SIG-M5 treated with dmso at 0.1 percent for 504 hours (cell line): Measurements from ENCODE around the gene BDP1.
"Not testable (repeated sequence)": the region's sequence is repeated elsewhere in the genome, so short reads cannot be mapped to it uniquely, and the experiment has no call there.

ENCODE experiments used
- DNase-seq: peaks from one replicate; lab custom pipeline; 2025; ENCODE audit not compliant: unreplicated experiment; lab: John Stamatoyannopoulos, UW

BDP1 gene, protein sequence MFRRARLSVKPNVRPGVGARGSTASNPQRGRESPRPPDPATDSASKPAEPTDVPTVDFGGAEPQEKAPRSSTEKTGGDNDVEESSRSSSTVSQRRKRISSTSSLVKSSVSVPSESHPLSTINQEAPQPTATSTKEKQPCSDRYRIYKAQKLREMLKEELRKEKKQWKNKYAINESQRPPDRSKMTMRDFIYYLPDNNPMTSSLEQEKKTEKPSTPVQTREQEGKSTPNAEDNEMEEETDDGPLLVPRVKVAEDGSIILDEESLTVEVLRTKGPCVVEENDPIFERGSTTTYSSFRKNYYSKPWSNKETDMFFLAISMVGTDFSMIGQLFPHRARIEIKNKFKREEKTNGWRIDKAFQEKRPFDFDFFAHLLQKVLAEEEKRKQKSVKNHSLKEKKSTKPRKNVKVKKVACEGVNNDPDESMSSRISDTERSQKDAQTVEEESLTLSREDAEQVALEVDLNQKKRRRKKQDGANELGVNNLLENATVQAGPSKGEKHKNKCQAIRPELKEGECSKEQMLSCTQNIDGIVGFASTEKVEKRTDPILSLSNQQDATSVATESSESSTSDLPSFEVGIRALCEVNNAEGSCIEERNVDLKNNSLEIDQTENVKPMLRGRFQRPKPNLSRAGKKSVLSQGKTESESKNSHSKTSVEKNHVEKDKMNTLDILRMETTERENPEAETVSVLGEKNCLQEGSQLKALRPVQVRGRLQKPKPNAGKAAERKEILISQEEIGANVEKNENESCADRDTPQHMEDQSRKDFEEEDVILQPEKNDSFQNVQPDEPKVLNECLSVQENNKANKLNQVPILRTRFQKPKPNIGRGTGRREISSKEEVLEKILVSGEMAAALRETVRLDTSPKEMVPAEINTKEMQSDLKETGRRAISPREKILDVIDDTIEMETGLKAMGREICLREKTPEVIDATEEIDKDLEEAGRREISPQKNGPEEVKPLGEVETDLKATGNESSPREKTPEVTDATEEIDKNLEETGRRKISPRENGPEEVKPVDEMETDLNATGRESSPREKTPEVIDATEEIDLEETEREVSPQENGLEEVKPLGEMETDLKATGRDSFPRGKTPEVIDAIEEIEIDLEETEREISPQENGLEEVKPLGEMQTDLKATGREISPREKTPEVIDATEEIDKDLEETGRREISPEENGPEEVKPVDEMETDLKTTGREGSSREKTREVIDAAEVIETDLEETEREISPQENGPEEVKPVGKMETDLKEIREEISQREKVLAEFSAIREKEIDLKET (N-terminal part only)

DNA sequence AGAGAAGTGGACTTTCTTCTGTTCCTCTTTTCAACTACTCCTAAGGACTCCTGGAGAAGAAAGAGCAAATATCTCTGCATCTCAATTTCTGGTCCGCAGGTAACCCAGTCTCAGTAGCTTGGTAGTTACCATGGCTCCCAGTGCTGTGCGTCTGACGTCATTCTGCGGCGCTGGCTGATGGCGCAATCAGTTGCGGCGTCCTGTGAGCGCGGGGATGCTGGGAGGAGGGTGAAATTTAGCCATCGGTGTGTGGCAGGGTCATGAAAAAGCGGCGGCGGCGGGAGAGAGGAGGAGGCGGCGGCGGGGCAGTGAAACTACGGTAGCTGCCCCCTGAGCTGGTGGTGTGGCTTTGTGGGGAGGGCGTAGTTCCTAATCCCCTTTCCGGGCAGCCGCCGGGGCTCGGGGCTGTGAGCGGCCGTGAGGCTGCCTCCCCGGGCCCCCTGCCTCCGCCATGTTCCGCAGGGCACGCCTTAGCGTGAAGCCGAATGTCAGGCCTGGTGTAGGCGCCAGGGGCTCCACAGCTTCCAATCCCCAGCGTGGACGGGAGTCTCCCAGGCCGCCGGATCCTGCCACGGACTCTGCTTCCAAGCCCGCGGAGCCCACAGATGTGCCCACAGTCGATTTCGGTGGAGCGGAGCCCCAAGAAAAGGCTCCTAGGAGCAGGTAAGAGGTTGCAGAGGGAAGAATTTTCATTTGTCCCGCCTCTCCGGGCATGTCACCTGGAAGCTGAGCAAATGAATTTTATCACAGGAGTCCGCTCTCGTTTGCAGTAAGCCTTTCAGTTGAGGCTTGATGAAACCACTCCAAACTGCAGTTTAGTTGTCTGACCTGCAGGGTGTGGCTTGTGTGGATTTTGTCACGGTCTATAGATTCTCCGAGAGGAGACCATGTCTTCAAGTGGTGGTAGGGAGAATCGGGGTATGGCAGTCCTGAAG, at the start of gene BDP1:
BDP1 (plus strand) TSS at position 225 of the 935 bp plus-strand sequence; CDS start at position 452, 227 bp downstream.
- peak; percentile 91 for DNase-seq

DNA sequence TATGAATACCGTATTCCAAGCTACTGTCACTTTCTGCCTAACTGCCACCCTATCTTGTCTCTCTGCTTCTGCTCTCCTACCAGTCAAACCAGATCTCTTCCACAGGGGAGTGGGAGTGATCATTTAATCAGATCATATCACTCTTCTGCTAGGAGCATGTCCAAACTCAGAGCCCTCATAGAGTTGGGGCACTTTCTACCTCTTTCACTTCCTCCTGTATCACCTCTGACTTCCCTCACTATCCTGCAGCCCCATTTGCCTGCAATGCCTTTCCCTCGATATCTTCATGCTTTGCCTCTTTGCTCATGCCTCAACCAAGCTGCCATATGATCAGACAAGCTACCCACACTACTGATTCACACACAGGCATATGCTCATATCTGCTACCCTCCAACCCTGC, 45.4 kb upstream of the BDP1 start:
- DNase-seq = not testable (repeated sequence)

DNA sequence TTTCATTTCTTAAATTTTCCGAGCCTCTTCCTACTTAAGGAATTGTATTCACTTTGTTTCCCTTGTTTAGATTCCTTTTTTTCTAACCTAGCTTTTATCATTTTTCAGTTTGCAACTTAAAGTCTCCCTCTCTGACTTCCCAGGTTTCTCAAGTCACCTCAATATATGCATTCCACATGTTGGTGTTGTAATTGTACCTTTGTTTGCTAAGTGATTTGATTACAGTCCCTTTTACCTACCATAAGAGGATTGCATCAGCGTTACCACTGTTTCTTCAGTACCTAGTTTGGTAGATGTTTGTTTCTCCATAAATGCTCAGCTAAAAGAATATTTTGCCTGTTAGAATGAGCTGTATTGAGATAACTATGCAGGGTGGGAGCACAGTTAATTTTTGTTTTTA, 39.8 kb upstream of the BDP1 start:
- not testable (repeated sequence) for DNase-seq

DNA sequence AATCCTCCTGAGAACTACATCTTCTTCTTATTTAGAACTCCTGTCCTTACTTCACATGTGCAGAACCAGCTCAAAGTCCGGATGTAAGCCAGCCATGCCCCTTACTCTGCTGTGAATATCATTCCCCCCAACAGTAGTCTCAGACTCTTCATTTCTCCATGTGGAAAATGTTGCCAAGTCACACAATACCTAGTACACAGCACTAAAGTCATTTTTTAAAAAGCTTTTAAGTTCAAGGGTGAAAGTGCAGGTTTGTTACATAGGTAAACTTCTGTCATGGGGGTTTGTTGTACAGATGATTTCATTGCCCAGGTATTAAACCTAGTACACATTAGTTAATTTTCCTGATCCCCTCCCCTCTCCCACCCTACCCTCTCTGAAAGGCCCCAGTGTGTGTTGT, 37.4 kb upstream of the BDP1 start:
- not testable (repeated sequence) for DNase-seq

DNA sequence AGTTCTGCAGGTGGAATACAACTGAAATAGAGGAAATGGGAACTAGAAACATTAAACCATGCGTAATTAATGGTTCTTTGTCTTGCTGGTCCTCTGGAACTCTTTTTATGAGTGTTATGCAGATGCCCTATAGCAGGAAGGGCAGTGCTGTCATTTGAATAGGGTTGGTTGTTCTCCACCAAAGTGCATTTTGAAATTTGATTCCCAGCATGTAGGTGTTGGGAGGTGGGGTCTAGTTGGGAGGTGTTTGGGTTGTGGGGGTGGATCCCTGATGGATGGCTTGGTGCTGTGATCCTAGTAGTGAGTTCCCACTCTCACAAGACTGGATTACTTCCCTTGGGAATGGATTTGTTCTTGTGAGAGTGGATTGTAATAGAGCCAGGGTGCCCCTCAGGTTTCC, 34.2 kb upstream of the BDP1 start:
- DNase-seq = not testable (repeated sequence)

DNA sequence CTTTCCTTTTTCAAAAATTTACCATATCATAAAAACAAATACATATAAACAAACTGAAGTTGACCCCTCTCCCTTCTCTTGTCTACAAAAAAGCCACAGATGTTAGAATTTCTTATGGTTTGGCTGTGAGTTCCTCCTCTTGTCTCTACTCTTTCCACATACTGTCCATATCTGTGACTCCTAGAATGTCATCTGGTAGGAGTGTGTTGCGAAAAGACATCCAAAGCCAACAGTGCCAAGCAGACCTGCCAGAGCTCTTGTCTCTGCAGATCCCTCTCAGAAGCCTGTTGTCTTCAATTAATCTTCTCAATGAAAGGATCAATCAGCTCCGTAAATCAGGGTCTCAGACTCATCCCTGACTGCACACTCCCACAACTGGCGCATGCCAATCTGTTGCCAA, 31.6 kb upstream of the BDP1 start:
- DNase-seq = not testable (repeated sequence)

DNA sequence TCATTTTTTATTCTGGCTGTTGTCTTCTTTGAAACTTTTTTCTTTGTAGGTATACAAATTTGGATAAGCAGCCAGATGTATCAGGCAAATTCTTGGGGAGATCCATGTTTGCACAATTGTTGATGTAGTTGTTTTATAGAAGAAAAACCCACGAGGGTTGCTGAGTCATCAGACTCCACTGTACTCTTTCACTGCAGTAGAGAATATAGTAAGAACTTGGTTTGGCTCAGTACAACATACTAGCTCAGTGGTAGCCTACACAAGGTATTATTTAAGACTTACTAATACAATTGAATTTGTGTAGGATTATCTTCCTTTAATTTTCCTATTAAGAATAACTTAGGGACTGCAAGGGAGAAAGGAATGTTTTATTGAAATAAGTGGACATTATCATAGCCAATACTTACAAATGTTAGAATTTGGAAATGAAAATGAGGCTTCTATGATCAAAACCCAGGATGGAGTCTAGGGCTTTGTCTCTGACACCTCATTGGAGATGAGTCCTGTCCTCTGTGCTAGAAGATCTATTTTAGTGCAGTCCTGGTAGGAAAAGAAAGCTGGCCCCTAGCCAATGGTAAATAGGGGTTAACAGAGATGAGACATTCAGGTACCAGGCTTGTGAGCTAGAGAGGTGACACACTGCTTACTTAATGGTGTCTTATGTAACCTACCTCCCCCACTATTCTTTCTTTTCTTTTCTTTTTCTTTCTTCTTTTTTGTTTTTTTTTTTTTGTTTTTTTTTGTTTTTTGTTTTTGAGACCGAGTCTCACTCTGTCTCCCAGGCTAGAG, 28.6 kb upstream of the BDP1 start:
- not testable (repeated sequence) for DNase-seq

DNA sequence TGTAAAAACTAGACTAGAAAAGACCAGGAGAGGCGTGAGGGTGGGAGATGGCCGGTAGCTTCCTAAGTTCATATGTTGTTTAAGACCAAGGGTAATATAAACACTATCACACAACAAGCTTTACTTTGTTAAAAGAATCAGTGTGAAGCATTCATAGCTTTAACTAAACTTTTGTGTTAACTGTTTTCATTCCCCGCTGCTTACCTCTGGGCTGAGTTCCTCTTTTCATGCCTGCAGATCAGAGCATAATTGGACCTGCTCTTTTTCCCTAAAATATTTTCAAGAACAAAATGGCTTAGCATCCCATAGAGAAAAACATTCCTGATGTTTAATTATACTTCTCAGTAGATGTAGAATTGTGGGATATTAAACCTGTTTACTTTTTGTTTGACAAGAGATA, 23.0 kb upstream of the BDP1 start:
- DNase-seq = not testable (repeated sequence)

DNA sequence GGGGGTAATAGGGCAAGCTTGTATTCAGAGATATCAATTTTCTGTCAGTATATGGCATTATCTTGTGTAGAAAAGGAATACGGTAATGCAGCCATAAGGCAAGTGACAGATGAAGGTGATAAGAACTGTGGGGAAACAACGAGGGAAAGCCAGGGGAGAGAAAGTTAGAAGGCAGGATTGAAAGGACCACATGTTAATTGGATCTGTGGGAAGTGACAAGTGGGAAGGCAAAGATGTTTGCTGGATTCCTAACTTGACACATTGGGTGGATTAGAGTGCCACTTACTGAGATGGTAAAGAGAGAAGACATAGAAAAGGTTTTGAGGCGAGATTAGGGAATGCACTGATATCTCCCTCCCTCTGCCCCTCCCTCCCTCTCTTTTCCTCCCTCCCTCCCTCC, 20.6 kb upstream of the BDP1 start:
- DNase-seq = not testable (repeated sequence)

DNA sequence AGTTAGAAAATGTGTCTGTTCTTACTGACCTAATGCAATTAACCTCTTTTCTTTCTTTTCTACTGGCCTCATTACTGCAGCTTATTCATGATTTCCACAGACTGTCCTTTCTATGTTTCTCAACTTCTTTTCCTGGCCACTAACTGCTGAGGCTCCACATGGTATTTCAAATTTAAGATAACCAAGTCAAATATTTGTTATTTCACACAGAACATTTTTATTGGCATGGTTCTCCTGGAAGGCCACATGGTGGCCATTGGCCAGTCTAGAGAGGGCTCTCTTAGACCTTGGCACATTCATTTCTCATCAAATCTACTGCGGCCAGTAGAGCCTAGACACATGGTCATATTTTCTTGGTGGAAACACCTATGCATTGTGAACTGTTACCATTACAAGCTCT, 13.9 kb upstream of the BDP1 start:
- not testable (repeated sequence) for DNase-seq

DNA sequence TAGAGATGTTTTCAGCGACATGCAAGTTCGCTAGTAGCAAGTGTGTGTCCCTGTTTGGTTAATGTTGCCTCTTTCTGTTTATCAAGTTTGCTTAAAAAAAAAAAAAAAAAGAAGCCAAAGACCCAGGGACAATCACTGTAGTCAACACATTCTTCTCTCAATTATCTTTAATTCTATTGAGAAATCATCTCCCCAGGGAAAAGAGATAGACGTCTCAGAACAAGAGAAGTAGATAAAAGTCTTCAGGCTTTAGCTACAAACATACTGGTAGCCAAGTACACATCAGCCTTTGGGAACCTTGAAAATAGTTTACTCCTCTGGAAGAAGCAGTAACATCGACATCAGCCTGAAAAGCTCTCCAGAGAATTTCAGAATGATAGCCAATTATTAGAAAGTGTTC, 11.6 kb upstream of the BDP1 start:
- not testable (repeated sequence) for DNase-seq

DNA sequence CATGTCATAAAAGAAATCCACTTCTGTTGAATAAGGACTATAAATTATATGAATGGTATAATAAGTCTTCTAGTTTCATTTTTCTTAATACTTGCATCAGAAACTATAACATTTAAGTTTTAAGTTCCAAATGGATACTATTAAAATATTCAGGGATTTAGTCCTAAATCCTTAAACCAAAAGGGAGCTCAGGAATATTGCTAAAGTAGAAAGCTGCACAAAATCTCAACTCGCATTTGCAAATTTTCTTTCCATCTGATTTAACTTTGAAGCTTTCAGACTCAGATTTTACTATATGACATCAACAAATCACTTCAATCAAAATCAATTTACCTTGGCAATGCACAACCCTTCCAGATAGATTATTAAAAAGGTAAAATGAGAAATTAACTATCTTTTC, 10.4 kb upstream of the BDP1 start:
- not testable (repeated sequence) for DNase-seq

DNA sequence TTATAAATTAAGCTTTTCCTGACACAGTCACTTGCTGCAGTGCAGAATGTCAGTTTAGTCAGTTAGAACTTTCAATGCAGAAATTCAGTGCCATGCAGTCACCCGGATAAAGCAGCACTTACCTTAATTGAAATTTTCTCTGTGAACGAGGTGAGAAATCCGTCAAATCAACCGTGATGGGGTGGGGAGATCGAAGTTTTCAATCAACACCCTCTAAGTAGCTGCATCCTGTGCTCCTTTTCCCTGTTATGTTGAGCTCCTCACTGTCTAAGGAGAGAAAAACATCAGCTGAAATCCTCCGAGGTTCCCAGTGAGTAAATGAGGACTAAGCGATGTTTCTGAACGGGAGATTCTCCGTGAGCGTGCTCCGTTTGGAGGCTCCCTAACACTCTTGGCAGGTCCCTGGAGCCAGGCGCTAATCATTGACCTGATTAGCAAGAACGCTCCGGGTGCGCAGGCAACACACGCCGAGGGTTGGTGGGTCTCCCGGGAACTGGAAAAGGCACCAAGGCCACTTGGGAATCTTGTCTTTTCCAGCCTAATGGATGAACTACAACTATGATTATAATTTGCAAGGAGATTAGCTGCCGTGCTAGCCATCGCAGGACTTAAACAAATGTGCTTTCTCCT, 9.8 kb upstream of the BDP1 start:
- not testable (repeated sequence) for DNase-seq

DNA sequence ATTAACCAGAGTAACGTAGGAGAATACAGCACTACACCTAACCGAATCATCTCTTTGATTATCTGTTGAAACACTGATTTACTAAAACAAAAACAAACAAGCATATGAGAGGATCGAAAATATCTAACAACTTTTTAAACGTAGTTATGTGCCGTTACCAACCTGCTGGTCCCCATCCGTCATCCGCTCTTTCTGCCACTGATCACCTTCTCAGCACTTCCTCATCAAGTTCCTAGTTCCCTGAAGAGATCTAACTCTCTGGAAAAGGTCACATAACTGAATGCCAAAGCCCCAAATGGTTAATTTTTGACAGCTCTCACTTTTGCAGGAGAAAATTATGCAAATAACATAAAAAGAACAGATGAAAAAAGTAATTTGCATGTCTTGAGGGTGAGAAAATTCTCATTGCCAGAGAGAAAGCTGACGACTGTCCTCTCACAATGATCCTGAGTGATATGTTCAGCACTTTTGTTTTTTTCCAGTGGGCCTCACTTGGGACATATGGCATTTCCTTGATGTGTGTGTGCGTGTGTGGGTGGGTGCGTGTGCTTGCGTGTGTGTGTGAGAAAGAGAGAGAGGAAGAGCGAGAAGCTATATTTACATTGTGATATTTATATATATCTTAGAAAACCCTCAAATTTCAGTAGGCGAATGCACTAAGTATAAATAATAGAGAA, 8.8 kb upstream of the BDP1 start:
- not testable (repeated sequence) for DNase-seq

DNA sequence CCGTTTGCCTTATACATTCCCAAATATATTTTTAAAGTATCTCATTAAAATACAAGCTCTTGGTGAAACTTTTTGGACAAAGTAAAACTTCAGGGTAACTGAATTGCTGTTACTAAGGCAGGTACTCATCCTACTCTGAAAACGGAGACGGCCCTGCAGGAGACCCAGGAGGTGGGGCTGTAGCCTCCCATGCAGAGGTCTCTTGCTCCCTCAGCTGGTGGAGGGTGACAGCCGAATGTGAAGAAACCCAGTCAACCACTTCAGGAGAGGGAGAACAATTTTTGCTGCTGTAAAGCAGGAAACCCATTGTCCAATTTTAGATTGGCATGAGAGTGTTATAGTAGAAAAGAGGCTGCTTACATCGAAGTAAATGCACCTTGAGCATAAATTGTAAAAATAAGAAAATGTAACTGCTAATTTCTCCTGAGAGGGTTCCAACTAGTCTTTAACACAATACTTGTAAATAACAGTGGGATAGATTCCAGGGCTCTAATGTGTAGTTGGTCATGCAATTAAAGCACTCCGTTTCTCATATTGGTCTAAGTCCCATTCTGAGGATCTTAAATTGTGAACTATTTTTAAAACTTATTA, 8.1 kb upstream of the BDP1 start:
- DNase-seq = peak; percentile 28

DNA sequence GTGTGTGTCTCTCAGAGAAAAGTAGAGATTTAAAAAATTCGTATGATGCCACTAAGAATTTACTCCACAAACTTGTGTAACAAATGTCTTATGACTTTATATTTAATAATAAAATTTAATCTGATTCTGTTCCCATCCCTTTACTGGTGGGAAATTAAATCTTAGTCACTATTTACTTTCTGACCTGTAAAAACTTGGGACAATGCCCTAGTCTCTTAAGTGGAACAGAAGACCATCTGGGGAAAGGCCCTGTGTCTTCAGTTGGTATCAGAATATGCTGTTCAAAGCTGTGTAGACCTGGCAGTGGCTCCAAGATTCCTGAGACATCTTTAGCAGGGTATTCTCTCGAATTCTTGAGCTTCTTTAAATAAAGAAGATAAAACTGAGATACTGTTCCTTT, 2.6 kb upstream of the BDP1 start:
- DNase-seq = no peak

DNA sequence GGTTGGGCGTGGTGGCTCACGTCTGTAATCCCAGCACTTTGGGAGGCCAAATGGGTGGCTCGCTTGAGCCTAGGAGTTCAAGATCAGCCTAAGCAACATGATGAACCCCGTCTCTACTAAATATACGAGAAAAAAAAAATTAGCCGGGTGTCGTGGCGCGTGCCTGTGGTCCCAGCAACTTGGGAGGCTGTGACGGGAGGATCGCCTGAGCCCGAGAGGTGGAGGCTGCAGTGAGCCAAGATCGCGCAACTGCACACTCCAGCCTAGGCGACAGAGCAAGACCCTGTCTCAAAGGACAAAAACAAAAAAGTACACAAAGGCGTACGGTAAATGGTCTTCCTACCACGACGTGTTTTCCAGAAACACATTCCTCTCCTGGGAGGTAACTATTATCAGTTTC, 538 bp upstream of the BDP1 start:
- DNase-seq = no peak

DNA sequence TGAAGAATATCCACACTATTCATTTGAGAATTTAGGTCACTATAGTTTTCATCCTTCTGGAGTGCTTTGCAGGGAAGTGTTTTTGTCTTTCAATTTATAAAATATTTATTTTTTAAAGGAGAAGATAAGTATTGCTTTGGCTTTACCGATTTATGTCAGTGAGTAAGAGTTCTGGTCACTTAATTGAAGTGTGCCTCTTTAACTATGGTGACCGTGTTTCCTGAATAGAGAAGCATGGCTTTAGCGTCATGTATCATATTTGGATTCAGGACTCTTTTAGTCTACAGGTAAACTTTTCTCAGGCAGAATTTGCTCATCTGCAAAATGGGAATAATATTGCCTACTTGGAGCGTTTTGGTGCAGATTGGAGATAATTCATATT, 902 bp downstream of the BDP1 start:
- no peak for DNase-seq
